Endothelial cell of umbilical vein (primary cell): ENCODE results near the gene REPIN1. TPM values are rescaled to one million over a fixed set of nuclear protein-coding genes. Genes with fewer than 3 reads are reported as not detected.
A peak's percentile ranks its signal among the peaks of the same experiment; 100 is the strongest.

ENCODE experiments used
- BruUV-seq: library from RNA; stranded (reverse); fragments of 400-500 nt; replicated peaks from 2 replicates; lab custom pipeline; 2021; lab: Mats Ljungman, UMichigan
- CTCF ChIA-PET: fragments of 300-600, 350-600 bp; sonication (Branson Sonifier 250); formaldehyde crosslinking; loops from one replicate; lab custom pipeline; 2021; ENCODE audit warnings: antibody characterized with exemption, inconsistent platforms; lab: Charles Lee
- POLR2A ChIA-PET: fragments of 300-600, 350-600 bp; sonication (Branson Sonifier 250); formaldehyde crosslinking; loops from one replicate; lab custom pipeline; 2021; ENCODE audit warnings: antibody characterized with exemption, inconsistent platforms; lab: Charles Lee
- DNase-seq: peaks from one replicate; pipeline ENCODE4 v3.0.0-alpha.2; 2011; ENCODE audit warnings: low read depth, low spot score
- FAIRE-seq: peaks from 2 replicates; lab custom pipeline; 2011; peaks lifted over from hg19 to GRCh38; lab: Jason Lieb, UNC
- H2AFZ ChIP-seq: 2 replicates; pipeline ENCODE4 v1.6.0; 2012; ENCODE audit warnings: low read depth, low read length, control low read depth, inconsistent platforms
- H3K27ac ChIP-seq: 2 replicates; pipeline ENCODE4 v1.5.1; 2011; ENCODE audit warnings: low read depth, mild to moderate bottlenecking, control low read depth, low read length, moderate library complexity; ENCODE audit not compliant: insufficient read depth
- H3K27me3 ChIP-seq, 2 experiments: 2 replicates each; pipeline versions ENCODE4 v1.6.0 to v1.6.1; 2011; ENCODE audit warnings: low read length in 2 of 2, mixed read lengths in 1 of 2; ENCODE audit not compliant: control insufficient read depth in 2 of 2, insufficient read depth in 2 of 2
- H3K36me3 ChIP-seq, 2 experiments: 2 replicates in 1 of 2; 3 replicates in 1 of 2; pipeline ENCODE4 v1.5.1; 2011; ENCODE audit warnings: low read length in 2 of 2, mild to moderate bottlenecking in 1 of 2, moderate library complexity in 1 of 2; ENCODE audit not compliant: control insufficient read depth in 2 of 2, insufficient read depth in 2 of 2; ENCODE audit errors: extremely low read depth in 1 of 2
- H3K4me1 ChIP-seq: 3 replicates; pipeline ENCODE4 v1.5.1; 2011; ENCODE audit warnings: mild to moderate bottlenecking, low read length; ENCODE audit not compliant: control insufficient read depth, insufficient read depth; ENCODE audit errors: extremely low read depth
- H3K4me2 ChIP-seq: 2 replicates; pipeline ENCODE4 v1.6.1; 2011; ENCODE audit warnings: low read length, control low read depth, mixed read lengths; ENCODE audit not compliant: insufficient read depth
- H3K4me3 ChIP-seq, 3 experiments: fragments of 200-600 bp in 1 of 3; sonication (generic), shearing (Covaris generic) in 1 of 3; replicated peaks in 1 of 3; 2 replicates each; pipeline ENCODE4 v1.5.1; 2011 to 2016; ENCODE audit warnings: control low read depth in 3 of 3, low read length in 3 of 3, mild to moderate bottlenecking in 2 of 3, inconsistent platforms in 1 of 3, low read depth in 1 of 3, moderate library complexity in 1 of 3; ENCODE audit not compliant: insufficient read depth in 1 of 3
- H3K79me2 ChIP-seq: 2 replicates; pipeline ENCODE4 v1.6.0; 2012; ENCODE audit warnings: low read length, inconsistent platforms; ENCODE audit not compliant: control insufficient read depth, insufficient read depth
- H3K9ac ChIP-seq: replicated peaks from 2 replicates; pipeline ENCODE3; 2011; ENCODE audit warnings: low read length, control low read depth; ENCODE audit not compliant: insufficient read depth; ENCODE audit errors: extremely low read depth
- H3K9me1 ChIP-seq: replicated peaks from 3 replicates; pipeline ENCODE4 v1.6.0; 2011; ENCODE audit warnings: mild to moderate bottlenecking, low read length; ENCODE audit not compliant: control insufficient read depth, insufficient read depth; ENCODE audit errors: extremely low read depth
- H3K9me3 ChIP-seq: replicated peaks from 2 replicates; pipeline ENCODE4 v1.5.1; 2012; ENCODE audit warnings: low read length, inconsistent platforms; ENCODE audit not compliant: control insufficient read depth, insufficient read depth
- H4K20me1 ChIP-seq: replicated peaks from 2 replicates; pipeline ENCODE3; 2011; ENCODE audit warnings: mild to moderate bottlenecking, low read length; ENCODE audit not compliant: control insufficient read depth, insufficient read depth; ENCODE audit errors: extremely low read depth
- CTCF ChIP-seq, 2 donors: IDR thresholded peaks; 1 replicate in 1 of 2; 2 replicates in 1 of 2; pipeline ENCODE4 v1.5.1; 2011; ENCODE audit warnings: low read length in 2 of 2, mild to moderate bottlenecking in 2 of 2, moderate library complexity in 2 of 2, control low read depth in 1 of 2, inconsistent platforms in 1 of 2, low read depth in 1 of 2; ENCODE audit not compliant: insufficient read depth in 1 of 2; ENCODE audit errors: extremely low read depth in 1 of 2
- EZH2 ChIP-seq: IDR thresholded peaks from 2 replicates; pipeline ENCODE4 v1.6.1; 2012; ENCODE audit warnings: borderline replicate concordance, low read depth, mild to moderate bottlenecking, moderate library complexity, low read length, inconsistent platforms; ENCODE audit not compliant: severe bottlenecking
- POLR2A ChIP-seq: IDR thresholded peaks from 2 replicates; pipeline ENCODE4 v1.6.1; 2012; ENCODE audit warnings: low read depth, mild to moderate bottlenecking, control low read depth, low read length
- POLR2AphosphoS5 ChIP-seq: IDR thresholded peaks from 2 replicates; pipeline ENCODE4 v1.6.1; 2012; ENCODE audit warnings: low read depth, mild to moderate bottlenecking, control low read depth, low read length, moderate library complexity; ENCODE audit not compliant: insufficient read depth
- dilution Hi-C: fragments of 300-500 bp; cut with MboI; formaldehyde crosslinking; loops from one replicate; pipeline ENCODE4 v1.15.0; 2019; ENCODE audit warnings: low sequenced_read_pairs; ENCODE audit not compliant: extremely low pct_ligation_motif_present
- intact Hi-C: fragments of 100-400 bp; cut with micrococcal nuclease; formaldehyde crosslinking; loops from one replicate; pipeline ENCODE4 v1.10.0; 2022
- polyA plus RNA-seq, 4 experiments: library from polyadenylated mRNA; depleted of rRNA in 3 of 4; stranded (reverse) in 3 of 4; unstranded in 1 of 4; fragments of >200 nt; gene quantifications; 2 replicates each; pipeline versions ENCODE4 v1.2.1 to v1.2.3, GENCODE V29; 2011 to 2012; ENCODE audit warnings: missing spikeins in 1 of 4
- total RNA-seq: library from RNA; stranded (reverse); gene quantifications from 2 replicates; pipeline ENCODE4 v1.2.3, GENCODE V29; 2021

Gene REPIN1
- total and polyA plus RNA-seq, 2 donors (not counting 3 experiments of a cell fraction or from before 2014, with no cell fraction given) = 108 to 140 TPM

GRCh38 chr7:150370612-150371071 is 2.0 kb downstream of the REPIN1 start:
- Histone ChIP-seq H3K4me1 (peaks cover 17% of the 10 kb centered on the region), H4K20me1 (no peaks in the 10 kb centered on the region), H3K9me3 (no peaks in the 10 kb centered on the region), H3K4me2 (peak overlapping the region; percentile 38), H3K9ac (no peak overlapping the region), H3K79me2 (peaks cover 54% of the 10 kb centered on the region), H3K4me3 (peak overlapping the region in 1 of 3 experiments; percentile 79), H3K27ac (peak overlapping the region; percentile 57), H2AFZ (no peak overlapping the region), H3K9me1 (no peaks in the 10 kb centered on the region), H3K27me3 (no peaks in the 10 kb centered on the region), H3K36me3 (peaks cover 15 to 37% of the 10 kb centered on the region in 2 experiments)
- DNase-seq (no peak), FAIRE-seq (no peak)
- BruUV-seq = no TSS peak
- CTCF ChIA-PET = interaction anchor here (1.1 to 2.5 kb wide), 3 partner anchors 35 to 383 kb away, joined by 3 to 11 read pairs (median 3); a partner anchor contains a TSS
- dilution Hi-C loops (no loop called here), intact Hi-C loops (loop anchor here (10.0 kb wide), 1 partner anchor 194 kb away; the partner anchor contains the start of gene GIMAP4)
- TF ChIP-seq POLR2AphosphoS5 = no peak
- no peak for TF ChIP-seq POLR2A
- no peak for TF ChIP-seq EZH2
- no peak for TF ChIP-seq CTCF (IDR thresholded peaks at IDR 0.05; ENCODE audit: extremely low read depth in 1 of 2, insufficient read depth in 1 of 2, low read depth in 1 of 2, low read length in 2 of 2)
- POLR2A ChIA-PET = interaction anchor here (2.4 kb wide), 1 partner anchor 8 kb away, joined by 13 read pairs; the partner anchor contains the start of gene ZNF775
